Vagina (tissue), 2 donors: ENCODE results near the gene SIK2. TPM values are rescaled to one million over a fixed set of nuclear protein-coding genes. Genes with fewer than 3 reads are reported as not detected.
A peak's percentile ranks its signal among the peaks of the same experiment; 100 is the strongest.

Experiments
- DNase-seq, 2 donors: peaks; one replicate each; pipeline ENCODE4 v3.0.0-alpha.2; 2017; ENCODE audit errors: extremely low spot score in 2 of 2
- H3K27ac ChIP-seq: fragments of 200-600 bp; sonication (generic); one replicate; pipeline ENCODE4 v1.5.1; 2019
- H3K27me3 ChIP-seq: fragments of 200-600 bp; sonication (generic); one replicate; pipeline ENCODE4 v1.5.1; 2019
- H3K36me3 ChIP-seq, 2 donors: fragments of 200-600 bp; sonication (generic); one replicate each; pipeline ENCODE4 v1.5.1; 2017 to 2019
- H3K4me1 ChIP-seq: fragments of 200-600 bp; sonication (generic); one replicate; pipeline ENCODE4 v1.5.1; 2019
- H3K4me3 ChIP-seq, 2 donors: fragments of 200-600 bp; sonication (generic); 1 replicate in 1 of 2; 2 replicates in 1 of 2; pipeline ENCODE4 v1.5.1; 2016 to 2019
- H3K9me3 ChIP-seq: fragments of 200-600 bp; sonication (generic); one replicate; pipeline ENCODE4 v1.5.1; 2019
- CTCF ChIP-seq, 3 experiments: fragments of 450-650 bp in 2 of 3; fragments of 200-600 bp in 1 of 3; sonication (generic) in 1 of 3; IDR thresholded peaks; one replicate each; pipeline ENCODE4 v1.5.1; 2017 to 2019; ENCODE audit warnings: antibody characterized with exemption in 3 of 3, mild to moderate bottlenecking in 2 of 3, moderate library complexity in 2 of 3
- POLR2A ChIP-seq, 2 donors: fragments of 450-650 bp; IDR thresholded peaks; one replicate each; pipeline ENCODE4 v1.6.1; 2017; ENCODE audit warnings: antibody characterized with exemption in 2 of 2, mild to moderate bottlenecking in 2 of 2, moderate library complexity in 2 of 2
- POLR2AphosphoS5 ChIP-seq, 2 donors: sonication (generic); formaldehyde crosslinking; IDR thresholded peaks; one replicate each; pipeline ENCODE4 v1.9.0; 2017; ENCODE audit warnings: antibody characterized with exemption in 2 of 2, mild to moderate bottlenecking in 2 of 2, low read depth in 1 of 2; ENCODE audit not compliant: insufficient read depth in 1 of 2
- intact Hi-C: fragments of 100-400 bp; cut with DNase I; formaldehyde crosslinking; loops from one replicate; pipeline ENCODE4 v1.15.1; 2023
- total RNA-seq: library from RNA; depleted of rRNA; stranded (reverse); fragments of >200 nt; gene quantifications from one replicate; pipeline ENCODE4 v1.2.3, GENCODE V29; 2016

The SIK2 gene
- total RNA-seq, 1 donor from 2014 or later: 16.7 TPM

GRCh38 chr11:111762526-111762925, 160.3 kb downstream of the SIK2 start:
- intact Hi-C loops: no loop called here

GRCh38 chr11:111762981-111763643, 160.9 kb downstream of the SIK2 start:
- Histone ChIP-seq H3K36me3 (peaks cover 0 to 31% of the 10 kb centered on the region in 2 donors), H3K9me3 (no peaks in the 10 kb centered on the region)

More at GRCh38 chr11:111762526-111762925, 160.3 kb downstream of the SIK2 start:
- no peaks in the 10 kb centered on the region for H3K27me3 ChIP-seq
- H3K27ac ChIP-seq: no peak overlapping the region
- H3K9me3 ChIP-seq: no peaks in the 10 kb centered on the region
- peaks cover 0 to 34% of the 10 kb centered on the region in 2 donors for H3K36me3 ChIP-seq
- TF ChIP-seq CTCF (IDR thresholded peaks at IDR 0.05): no peak
- no peak for TF ChIP-seq POLR2A (IDR thresholded peaks at IDR 0.05)
- TF ChIP-seq POLR2AphosphoS5 (IDR thresholded peaks at IDR 0.05; ENCODE audit: insufficient read depth in 1 of 2, low read depth in 1 of 2): no peak
- DNase-seq: no peak
- peaks cover 25% of the 10 kb centered on the region for H3K4me1 ChIP-seq
- H3K4me3 ChIP-seq: no peak overlapping the region

GRCh38 chr11:111764621-111765020, 162.4 kb downstream of the SIK2 start:
- H3K27me3 ChIP-seq: no peaks in the 10 kb centered on the region
- no peak for DNase-seq
- peak overlapping the region; percentile 93 for H3K27ac ChIP-seq
- H3K9me3 ChIP-seq: no peaks in the 10 kb centered on the region
- H3K36me3 ChIP-seq: peaks cover 0 to 22% of the 10 kb centered on the region in 2 donors
- intact Hi-C loops: loop anchor here (5.0 kb wide), 1 partner anchor 32 kb away; no protein-coding TSS in a partner anchor
- H3K4me3 ChIP-seq: peak overlapping the region; percentile 73 to 96
- TF ChIP-seq CTCF (IDR thresholded peaks at IDR 0.05) (no peak), POLR2A (IDR thresholded peaks at IDR 0.05) (no peak), POLR2AphosphoS5 (IDR thresholded peaks at IDR 0.05; ENCODE audit: insufficient read depth in 1 of 2, low read depth in 1 of 2) (no peak)
- H3K4me1 ChIP-seq: peaks cover 26% of the 10 kb centered on the region

More at GRCh38 chr11:111762981-111763643, 160.9 kb downstream of the SIK2 start:
- no peak overlapping the region for H3K27ac ChIP-seq
- TF ChIP-seq POLR2A (IDR thresholded peaks at IDR 0.05): no peak
- no peak for TF ChIP-seq CTCF (IDR thresholded peaks at IDR 0.05)
- no peak for TF ChIP-seq POLR2AphosphoS5 (IDR thresholded peaks at IDR 0.05; ENCODE audit: insufficient read depth in 1 of 2, low read depth in 1 of 2)
- peaks cover 26% of the 10 kb centered on the region for H3K4me1 ChIP-seq
- H3K27me3 ChIP-seq: no peaks in the 10 kb centered on the region
- H3K4me3 ChIP-seq: no peak overlapping the region
- DNase-seq: no peak
- intact Hi-C loops: no loop called here

GRCh38 chr11:111765320-111765983, 163.2 kb downstream of the SIK2 start:
- peaks cover 26% of the 10 kb centered on the region for H3K4me1 ChIP-seq
- H3K4me3 ChIP-seq: peak overlapping the region; percentile 73 to 96
- DNase-seq: no peak
- peaks cover 0 to 14% of the 10 kb centered on the region in 2 donors for H3K36me3 ChIP-seq
- TF ChIP-seq CTCF (IDR thresholded peaks at IDR 0.05) (no peak), POLR2A (IDR thresholded peaks at IDR 0.05) (no peak), POLR2AphosphoS5 (IDR thresholded peaks at IDR 0.05; ENCODE audit: insufficient read depth in 1 of 2, low read depth in 1 of 2) (no peak)
- H3K27ac ChIP-seq: peak overlapping the region; percentile 93
- H3K9me3 ChIP-seq: no peaks in the 10 kb centered on the region
- H3K27me3 ChIP-seq: no peaks in the 10 kb centered on the region
- intact Hi-C loops: loop anchor here (5.0 kb wide), 1 partner anchor 33 kb away; no protein-coding TSS in a partner anchor
